Activated CD4-positive, alpha-beta T cell treated with anti-CD3 and anti-CD28 coated beads, Interleukin-2, amount 10 ng/mL, durations not matched to agents 24 days and 14 days (primary cell): ENCODE results near the gene MUC5AC. TPM values are rescaled to one million over a fixed set of nuclear protein-coding genes. Genes with fewer than 3 reads are reported as not detected.
"Not testable (repeated sequence)": the region's sequence is repeated elsewhere in the genome, so short reads cannot be mapped to it uniquely, and the experiment has no call there.

Source experiments
- DNase-seq: peaks from one replicate; pipeline ENCODE4 v3.0.0; 2022
- H3K27ac Mint-ChIP-seq: one replicate; pipeline ENCODE4 v1.8.0; 2022; ENCODE audit warnings: mild to moderate bottlenecking, mixed read lengths
- H3K27me3 Mint-ChIP-seq: one replicate; pipeline ENCODE4 v1.8.0; 2022; ENCODE audit warnings: mixed read lengths
- H3K36me3 Mint-ChIP-seq: one replicate; pipeline ENCODE4 v1.8.0; 2022; ENCODE audit warnings: low read depth, mild to moderate bottlenecking, mixed read lengths
- H3K4me1 Mint-ChIP-seq: one replicate; pipeline ENCODE4 v1.8.0; 2021; ENCODE audit warnings: mixed read lengths
- H3K4me3 Mint-ChIP-seq: one replicate; pipeline ENCODE4 v1.8.0; 2022; ENCODE audit warnings: mild to moderate bottlenecking, moderate library complexity, mixed read lengths
- H3K9me3 Mint-ChIP-seq: one replicate; pipeline ENCODE4 v1.8.0; 2021; ENCODE audit warnings: mixed read lengths
- intact Hi-C: fragments of 100-400 bp; cut with micrococcal nuclease; formaldehyde crosslinking; loops from one replicate; pipeline ENCODE4 v1.15.1; 2023
- total RNA-seq: library from RNA; stranded (reverse); gene quantifications from 2 replicates; pipeline ENCODE4 v1.2.3, GENCODE V29; 2022

The MUC5AC gene
- total RNA-seq, 1 donor from 2014 or later, result not detected

- no peak overlapping the region for H3K4me3 Mint-ChIP-seq
- no peak overlapping the region for H3K27ac Mint-ChIP-seq
- no peaks in the 10 kb centered on the region for H3K4me1 Mint-ChIP-seq
- intact Hi-C loops, result no loop called here
- no peak for DNase-seq
- H3K9me3 Mint-ChIP-seq, result peaks cover 7% of the 10 kb centered on the region
- H3K36me3 Mint-ChIP-seq, result no peaks in the 10 kb centered on the region
- H3K27me3 Mint-ChIP-seq, result peaks cover 13% of the 10 kb centered on the region
These were observed 54.1 kb downstream of the MUC5AC start for GRCh38 chr11:1211838-1212237.

GRCh38 chr11:1215826-1216225 is 58.1 kb downstream of the MUC5AC start:
- DNase-seq, H3K36me3 Mint-ChIP-seq, H3K9me3 Mint-ChIP-seq, H3K4me3 Mint-ChIP-seq, H3K4me1 Mint-ChIP-seq, intact Hi-C loops, H3K27ac Mint-ChIP-seq: not testable (repeated sequence)
- H3K27me3 Mint-ChIP-seq, result peaks cover 13% of the 10 kb centered on the region

- H3K4me1 Mint-ChIP-seq, result no peaks in the 10 kb centered on the region
- H3K36me3 Mint-ChIP-seq, result no peaks in the 10 kb centered on the region
- no peak overlapping the region for H3K27ac Mint-ChIP-seq
- no peak for DNase-seq
- peaks cover 5% of the 10 kb centered on the region for H3K27me3 Mint-ChIP-seq
- no peak overlapping the region for H3K4me3 Mint-ChIP-seq
- intact Hi-C loops, result no loop called here
- H3K9me3 Mint-ChIP-seq, result no peaks in the 10 kb centered on the region
These were observed 59.4 kb downstream of the MUC5AC start for GRCh38 chr11:1217151-1217550.

- Mint-ChIP-seq H3K36me3 (no peaks in the 10 kb centered on the region), H3K27ac (no peak overlapping the region), H3K4me1 (no peaks in the 10 kb centered on the region), H3K9me3 (no peaks in the 10 kb centered on the region), H3K4me3 (no peak overlapping the region), H3K27me3 (peaks cover 2% of the 10 kb centered on the region)
- intact Hi-C loops, result no loop called here
- DNase-seq, result no peak
These were observed 60.6 kb downstream of the MUC5AC start for GRCh38 chr11:1218256-1218787.

- no peaks in the 10 kb centered on the region for H3K9me3 Mint-ChIP-seq
- no peak for DNase-seq
- H3K27ac Mint-ChIP-seq, result no peak overlapping the region
- H3K4me1 Mint-ChIP-seq, result no peaks in the 10 kb centered on the region
- H3K4me3 Mint-ChIP-seq, result no peak overlapping the region
- H3K36me3 Mint-ChIP-seq, result no peaks in the 10 kb centered on the region
- intact Hi-C loops, result no loop called here
- peaks cover 2% of the 10 kb centered on the region for H3K27me3 Mint-ChIP-seq
These were observed 61.2 kb downstream of the MUC5AC start for GRCh38 chr11:1218788-1219445.

GRCh38 chr11:1219446-1219833 is 61.7 kb downstream of the MUC5AC start:
- H3K4me3 Mint-ChIP-seq, result no peak overlapping the region
- H3K27ac Mint-ChIP-seq, result no peak overlapping the region
- no peaks in the 10 kb centered on the region for H3K27me3 Mint-ChIP-seq
- intact Hi-C loops, result no loop called here
- no peak for DNase-seq
- H3K36me3 Mint-ChIP-seq, result no peaks in the 10 kb centered on the region
- H3K9me3 Mint-ChIP-seq, result no peaks in the 10 kb centered on the region
- no peaks in the 10 kb centered on the region for H3K4me1 Mint-ChIP-seq

GRCh38 chr11:1219834-1220815 is 62.4 kb downstream of the MUC5AC start:
- no peaks in the 10 kb centered on the region for H3K4me1 Mint-ChIP-seq
- DNase-seq, result no peak
- H3K4me3 Mint-ChIP-seq, result no peak overlapping the region
- H3K9me3 Mint-ChIP-seq, result no peaks in the 10 kb centered on the region
- no peaks in the 10 kb centered on the region for H3K36me3 Mint-ChIP-seq
- no peaks in the 10 kb centered on the region for H3K27me3 Mint-ChIP-seq
- intact Hi-C loops, result no loop called here
- H3K27ac Mint-ChIP-seq, result no peak overlapping the region

- Mint-ChIP-seq H3K27ac (no peak overlapping the region), H3K36me3 (no peaks in the 10 kb centered on the region), H3K4me1 (no peaks in the 10 kb centered on the region), H3K4me3 (no peak overlapping the region), H3K27me3 (no peaks in the 10 kb centered on the region), H3K9me3 (no peaks in the 10 kb centered on the region)
- intact Hi-C loops, result no loop called here
- DNase-seq, result no peak
These were observed 63.4 kb downstream of the MUC5AC start for GRCh38 chr11:1220941-1221721.

- intact Hi-C loops, result no loop called here
These were observed 64.1 kb downstream of the MUC5AC start for GRCh38 chr11:1221848-1222311.

GRCh38 chr11:1222491-1223345 is 65.0 kb downstream of the MUC5AC start, which contains the start of gene MUC5B:
Gene MUC5B, plus strand, starts transcription at chr11:1223066. Its CDS starts 58 bp downstream, at chr11:1223124.
- DNase-seq, result no peak
- H3K9me3 Mint-ChIP-seq, result no peaks in the 10 kb centered on the region
- no peaks in the 10 kb centered on the region for H3K27me3 Mint-ChIP-seq
- no peaks in the 10 kb centered on the region for H3K4me1 Mint-ChIP-seq
- no peak within 1 kb of the TSS for H3K27ac Mint-ChIP-seq
- intact Hi-C loops, result no loop called here
- no peaks in the 10 kb centered on the region for H3K36me3 Mint-ChIP-seq
- H3K4me3 Mint-ChIP-seq, result no peak within 1 kb of the TSS

More at GRCh38 chr11:1221848-1222311, 64.1 kb downstream of the MUC5AC start:
- Mint-ChIP-seq H3K27ac (no peak overlapping the region), H3K36me3 (no peaks in the 10 kb centered on the region), H3K27me3 (no peaks in the 10 kb centered on the region), H3K4me3 (no peak overlapping the region), H3K4me1 (no peaks in the 10 kb centered on the region), H3K9me3 (no peaks in the 10 kb centered on the region)
- no peak for DNase-seq

GRCh38 chr11:1223346-1224110 is 65.8 kb downstream of the MUC5AC start:
- H3K27ac Mint-ChIP-seq, result no peak overlapping the region
- DNase-seq, result no peak
- no peaks in the 10 kb centered on the region for H3K36me3 Mint-ChIP-seq
- intact Hi-C loops, result no loop called here
- H3K4me1 Mint-ChIP-seq, result no peaks in the 10 kb centered on the region
- no peak overlapping the region for H3K4me3 Mint-ChIP-seq
- no peaks in the 10 kb centered on the region for H3K9me3 Mint-ChIP-seq
- H3K27me3 Mint-ChIP-seq, result no peaks in the 10 kb centered on the region

GRCh38 chr11:1224111-1224490 is 66.3 kb downstream of the MUC5AC start:
- Mint-ChIP-seq H3K9me3 (no peaks in the 10 kb centered on the region), H3K4me1 (no peaks in the 10 kb centered on the region)
- DNase-seq, result no peak

More at GRCh38 chr11:1224111-1224490, 66.3 kb downstream of the MUC5AC start:
- Mint-ChIP-seq H3K36me3 (no peaks in the 10 kb centered on the region), H3K27me3 (no peaks in the 10 kb centered on the region), H3K4me3 (no peak overlapping the region), H3K27ac (no peak overlapping the region)
- intact Hi-C loops, result no loop called here
